CD4-positive, alpha-beta T cell treated with Interleukin-15 for 1 hour (primary cell): ENCODE data around the gene ASTL.
A peak's percentile ranks its signal among the peaks of the same experiment; 100 is the strongest.

Experiments used
- DNase-seq: peaks from one replicate; pipeline ENCODE4 v3.0.0-alpha.2; 2020

ASTL gene

GRCh38 chr2:96158554-96158940 lies 20.2 kb upstream of the ASTL start:
- DNase-seq = no peak

- peak; percentile 80 for DNase-seq
Observed at GRCh38 chr2:96157649-96158553, 19.6 kb upstream of the ASTL start.

- peak; percentile 51 for DNase-seq
Observed at GRCh38 chr2:96156926-96157648, 18.8 kb upstream of the ASTL start.

GRCh38 chr2:96156011-96156820 lies 17.9 kb upstream of the ASTL start:
- DNase-seq = no peak

GRCh38 chr2:96154506-96155380 lies 16.4 kb upstream of the ASTL start:
- no peak for DNase-seq

GRCh38 chr2:96153991-96154431 lies 15.7 kb upstream of the ASTL start:
- no peak for DNase-seq

GRCh38 chr2:96153291-96153713 lies 15.0 kb upstream of the ASTL start:
- DNase-seq = no peak

- no peak for DNase-seq
Observed at GRCh38 chr2:96152304-96153161, 14.2 kb upstream of the ASTL start.

GRCh38 chr2:96151595-96152303 lies 13.4 kb upstream of the ASTL start:
- no peak for DNase-seq

- DNase-seq = no peak
Observed at GRCh38 chr2:96150791-96151594, 12.7 kb upstream of the ASTL start.

GRCh38 chr2:96150007-96150640 lies 11.8 kb upstream of the ASTL start:
- DNase-seq = no peak

GRCh38 chr2:96148410-96149217 lies 10.3 kb upstream of the ASTL start:
- DNase-seq = peak; percentile 99

GRCh38 chr2:96147593-96148201 lies 9.4 kb upstream of the ASTL start:
- no peak for DNase-seq

- no peak for DNase-seq
Observed at GRCh38 chr2:96146881-96147592, 8.7 kb upstream of the ASTL start.

- peak; percentile 92 for DNase-seq
Observed at GRCh38 chr2:96146153-96146880, 8.0 kb upstream of the ASTL start.

- no peak for DNase-seq
Observed at GRCh38 chr2:96145848-96146152, 7.5 kb upstream of the ASTL start.
